Activated naive CD8-positive, alpha-beta T cell treated with anti-CD3 and anti-CD28 coated beads, Interleukin-2, amount 50 U/mL, for 16 hours (primary cell): Measurements from ENCODE around the gene ZEB2.

Experiments used
- DNase-seq: peaks from one replicate; pipeline ENCODE4 v3.0.0-alpha.2; 2020; ENCODE audit warnings: low read depth, low spot score

ZEB2 gene

DNA sequence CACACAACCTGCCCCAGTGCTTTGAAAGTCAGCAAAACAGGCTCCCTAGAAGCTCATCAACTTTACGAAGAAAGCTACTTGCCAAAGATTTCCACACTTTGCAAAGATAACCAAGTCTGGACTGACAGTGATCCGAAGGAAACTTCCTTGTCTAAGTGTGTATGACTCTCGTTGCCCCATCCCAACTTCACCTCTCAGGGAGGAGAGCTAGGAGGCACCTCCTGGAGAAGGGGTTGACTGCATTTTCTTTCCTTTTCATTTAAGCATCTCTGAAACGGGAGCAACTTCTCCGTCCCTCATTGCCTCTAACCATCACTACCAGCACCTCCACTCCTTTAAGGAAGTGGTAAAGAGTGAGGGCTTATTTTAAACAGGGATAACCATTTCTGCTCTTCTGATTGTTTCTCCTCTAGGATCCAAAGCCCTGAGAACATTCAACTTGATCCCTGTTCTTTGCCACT, 7.0 kb downstream of the ZEB2 start:
- DNase-seq, result no peak

DNA sequence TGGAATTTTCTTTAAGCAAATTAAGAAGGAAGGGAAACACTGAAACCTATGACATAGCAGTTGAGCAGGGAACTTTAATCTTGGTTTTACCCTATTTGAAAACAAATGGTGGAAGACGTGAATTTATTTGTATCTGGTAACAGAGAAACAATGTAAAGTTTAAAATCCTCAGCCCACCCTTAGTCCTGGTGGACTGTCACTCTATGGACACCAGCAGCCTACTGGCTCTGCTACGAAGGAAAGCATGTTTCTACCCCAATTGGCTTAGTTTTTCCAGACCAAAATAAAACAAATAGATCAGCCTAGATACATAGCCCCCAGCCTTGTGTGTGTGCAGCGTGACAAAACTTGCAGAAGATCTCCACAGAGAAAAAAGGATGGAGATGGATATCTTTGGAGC, 7.4 kb downstream of the ZEB2 start:
- DNase-seq, result no peak

- no peak for DNase-seq
These were observed 8.0 kb downstream of the ZEB2 start for GRCh38 chr2:144511937-144512336.

DNA sequence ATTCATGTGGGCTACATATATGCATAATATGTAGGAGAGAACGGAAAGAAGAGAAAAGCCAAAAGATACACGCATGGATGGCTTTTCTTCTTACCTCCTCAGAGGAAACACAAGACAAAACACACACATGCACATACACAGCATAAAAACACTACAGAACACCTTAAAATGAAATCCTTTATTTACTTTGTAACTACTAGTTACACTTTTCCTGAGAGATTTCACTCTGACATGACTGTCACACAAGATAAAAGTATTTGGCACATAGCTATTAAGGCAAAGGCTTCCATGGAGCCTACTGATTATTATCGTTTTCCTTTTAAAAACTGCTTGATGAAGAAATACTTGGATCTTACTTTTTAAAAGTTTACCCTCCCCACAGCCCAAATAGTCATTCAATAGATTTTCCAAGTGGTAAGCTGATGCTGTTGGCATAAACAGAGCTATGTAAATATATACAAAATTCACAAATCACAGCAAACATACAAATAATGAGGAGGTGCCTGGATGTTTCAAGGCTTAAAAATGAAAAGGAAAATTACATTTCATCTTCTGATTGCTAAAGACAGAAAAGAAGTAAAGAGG, 8.6 kb downstream of the ZEB2 start:
- DNase-seq, result no peak

GRCh38 chr2:144510294-144510991, 9.5 kb downstream of the ZEB2 start:
- no peak for DNase-seq

DNA sequence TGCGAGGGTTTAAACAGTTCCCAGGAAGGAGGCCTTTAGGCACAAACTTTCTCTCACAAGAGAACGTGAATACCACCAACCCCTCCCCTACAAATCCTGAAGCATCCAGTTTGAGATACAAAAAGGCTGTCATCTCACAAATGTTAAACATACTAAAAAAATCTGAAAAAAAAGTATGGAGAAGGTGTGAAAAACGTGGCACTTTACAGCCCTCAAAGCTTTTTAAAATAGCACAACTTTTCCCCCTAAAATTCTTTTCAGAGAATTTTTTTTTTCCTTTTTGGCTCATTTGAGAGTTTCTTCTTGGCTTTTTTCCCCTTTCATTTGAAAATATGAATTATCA, 10.1 kb downstream of the ZEB2 start:
- DNase-seq, result no peak

DNA sequence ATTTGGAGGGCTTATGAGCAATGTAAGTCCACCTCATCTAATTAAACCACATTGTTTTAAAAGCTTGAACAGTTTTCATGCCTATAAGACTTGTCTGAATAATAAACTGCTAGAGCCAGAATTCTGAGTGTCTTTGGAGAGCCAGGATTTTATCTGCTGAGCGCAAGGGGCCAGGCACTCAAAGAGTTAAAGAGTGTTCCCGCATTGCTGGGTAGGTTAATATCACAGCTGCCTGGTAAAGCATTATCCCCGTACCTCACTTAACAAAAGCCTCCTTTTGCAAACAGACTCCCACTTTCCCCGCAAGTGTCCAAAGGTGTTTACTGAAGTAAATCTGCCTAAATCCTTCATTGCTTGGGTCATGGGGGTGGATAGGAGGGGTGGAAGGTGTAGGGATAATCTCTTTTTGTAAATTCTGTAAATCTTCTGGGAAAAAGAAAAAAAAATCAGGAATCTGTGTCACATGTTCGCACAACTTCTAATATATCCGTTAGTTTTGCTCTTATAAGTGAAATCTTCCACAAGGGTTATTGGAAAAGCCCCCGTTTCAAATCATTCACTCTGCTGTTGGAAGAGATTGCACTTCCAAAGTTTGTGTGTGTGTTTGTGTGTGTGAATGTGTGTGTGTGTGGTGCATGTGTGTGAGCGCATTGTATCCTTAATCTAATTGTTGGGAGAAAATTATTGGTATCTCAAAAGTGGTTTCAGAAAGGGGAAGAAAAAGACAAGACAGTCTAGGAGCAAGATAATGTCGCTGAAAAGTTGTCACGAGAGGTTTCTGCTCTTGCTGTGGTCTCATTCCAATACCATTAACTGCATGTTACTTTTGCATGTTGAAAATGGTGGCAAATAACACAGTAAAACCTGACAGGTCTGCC, 10.7 kb downstream of the ZEB2 start:
- no peak for DNase-seq

DNA sequence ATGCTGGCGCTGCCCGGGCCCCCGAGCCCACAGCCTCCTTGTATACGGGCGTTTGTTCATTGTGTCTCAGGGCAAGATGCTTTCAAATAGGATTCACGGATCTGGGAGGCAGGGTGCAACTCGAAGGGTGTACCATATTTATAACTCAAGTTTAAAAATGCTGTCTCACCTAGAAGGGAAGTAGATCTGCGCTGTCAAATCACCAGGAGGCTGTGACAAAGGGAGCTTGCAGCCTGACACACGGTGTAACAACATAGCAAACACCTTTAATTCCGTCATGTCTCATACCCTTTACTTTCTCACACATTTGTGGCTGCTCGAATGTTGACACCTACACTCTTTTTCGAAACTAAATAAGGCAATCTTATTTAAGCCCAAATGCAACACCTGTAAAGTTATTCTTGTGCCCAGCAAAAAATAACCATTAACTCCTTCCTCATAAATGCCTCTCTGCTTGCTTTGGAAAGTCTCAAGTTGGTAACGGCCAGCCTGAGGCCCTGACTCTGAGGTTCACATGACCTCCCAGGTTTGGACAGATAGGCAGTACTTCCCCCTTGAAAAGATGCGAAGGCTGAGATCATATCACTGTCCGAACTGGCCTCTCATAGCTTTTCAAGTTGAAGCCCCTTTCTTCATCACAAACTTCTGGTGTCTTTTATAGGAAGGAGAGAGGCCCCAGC, 11.6 kb downstream of the ZEB2 start:
- no peak for DNase-seq

- DNase-seq, result no peak
These were observed 12.3 kb downstream of the ZEB2 start for GRCh38 chr2:144507441-144508171.

DNA sequence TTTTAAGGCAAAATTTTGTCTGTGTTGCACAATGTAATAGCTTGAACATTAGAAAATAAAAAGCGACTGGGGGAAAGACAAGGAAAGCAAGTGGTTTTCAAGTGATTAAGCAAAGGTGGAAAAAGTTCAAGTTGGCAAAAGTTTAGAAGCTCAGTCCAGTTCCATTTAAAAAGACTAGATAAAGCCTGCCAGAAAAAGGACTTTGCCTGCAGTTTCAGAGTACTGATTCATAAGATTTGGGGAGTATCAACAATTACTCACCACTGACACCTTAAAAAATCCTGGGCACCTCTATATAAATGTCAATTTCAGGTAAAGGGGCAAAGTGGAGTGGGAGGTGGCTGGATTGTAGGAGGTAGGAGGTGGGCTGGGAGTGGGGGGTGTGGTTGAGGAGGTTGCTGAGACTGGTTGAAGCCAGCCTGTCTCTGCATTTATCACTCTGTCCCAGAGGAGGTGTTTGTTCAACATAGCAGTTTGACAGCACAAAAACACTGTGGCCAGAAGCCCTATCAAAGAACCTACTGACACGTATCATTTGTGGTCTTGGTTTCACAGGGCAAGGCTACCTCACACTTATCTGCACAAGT, 14.6 kb downstream of the ZEB2 start:
- no peak for DNase-seq

GRCh38 chr2:144504218-144504641, 15.7 kb downstream of the ZEB2 start:
- no peak for DNase-seq

GRCh38 chr2:144503242-144503641, 16.7 kb downstream of the ZEB2 start:
- no peak for DNase-seq

- DNase-seq, result no peak
These were observed 17.6 kb downstream of the ZEB2 start for GRCh38 chr2:144502369-144502768.

- no peak for DNase-seq
These were observed 18.3 kb downstream of the ZEB2 start for GRCh38 chr2:144501627-144502026.

- DNase-seq, result no peak
These were observed 18.8 kb downstream of the ZEB2 start for GRCh38 chr2:144501118-144501517.

- no peak for DNase-seq
These were observed 19.4 kb downstream of the ZEB2 start for GRCh38 chr2:144500563-144500962.

DNA sequence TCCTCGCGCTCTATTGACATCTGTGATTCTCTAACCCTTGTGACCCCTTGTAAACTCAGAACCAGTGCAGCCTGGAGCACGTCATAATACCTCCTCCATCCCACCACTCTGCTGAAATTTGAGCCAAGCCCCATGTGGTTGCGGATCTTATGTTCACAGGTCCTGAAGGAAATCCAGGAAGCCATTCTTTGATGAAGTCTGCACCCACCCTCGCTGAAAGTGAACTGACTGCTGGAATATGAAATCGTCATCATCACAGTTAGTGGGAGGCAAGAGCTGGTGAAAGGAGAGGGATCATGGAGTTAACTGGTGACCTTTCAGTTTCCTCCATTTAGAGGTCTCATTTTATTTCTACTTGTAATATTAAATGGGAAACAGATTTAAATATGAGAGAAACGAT, 21.6 kb downstream of the ZEB2 start:
- no peak for DNase-seq

GRCh38 chr2:144496977-144497598, 22.8 kb downstream of the ZEB2 start:
- no peak for DNase-seq

DNA sequence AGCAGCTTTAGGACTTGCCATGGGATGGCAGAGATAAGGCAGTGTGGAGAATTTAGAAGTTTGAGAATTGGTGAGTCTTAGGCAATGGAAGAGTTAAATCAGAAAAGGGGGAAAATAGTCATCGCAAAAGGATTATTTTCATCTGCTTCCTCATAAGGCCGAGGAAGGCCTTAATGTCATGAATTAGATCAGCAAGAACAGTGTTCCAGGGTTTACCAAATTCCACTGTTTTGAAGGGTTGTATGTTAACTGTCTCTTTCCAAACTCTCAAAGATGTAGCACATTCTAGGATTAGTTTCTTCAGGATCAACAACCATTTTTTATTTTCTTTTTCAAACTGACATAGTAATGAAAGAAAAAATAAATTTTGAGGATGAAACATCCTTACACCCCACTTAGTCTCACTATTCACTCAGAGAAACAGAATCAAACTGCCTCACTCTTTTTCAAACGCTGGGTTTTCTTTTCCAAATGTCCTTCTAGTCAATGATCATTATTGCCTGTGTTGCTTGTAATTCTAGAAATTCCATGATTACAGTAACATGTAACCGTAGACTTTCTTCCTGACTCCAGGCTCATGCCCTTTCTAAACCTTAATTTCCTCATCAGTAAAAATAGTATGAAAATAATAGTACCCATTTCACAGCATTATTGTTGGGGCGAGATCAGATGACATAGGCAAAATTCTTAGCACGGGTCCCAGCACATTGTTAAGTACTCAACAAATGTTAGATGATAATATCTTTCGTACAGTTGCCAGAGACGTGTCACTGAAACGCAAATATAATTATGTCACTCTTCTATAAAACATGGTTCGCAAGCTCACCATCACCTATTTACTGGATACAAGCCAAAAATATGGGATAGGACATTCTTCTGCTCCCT, 23.6 kb downstream of the ZEB2 start:
- DNase-seq, result no peak
